ENCODE data around the gene VANGL2. TPM values are rescaled to one million over a fixed set of nuclear protein-coding genes. Genes with fewer than 3 reads are reported as not detected.

The VANGL2 gene
- total RNA-seq, 4 donors from 2014 or later: 0.26 to 1.2 (median 0.78) TPM; not detected in 1

DNA sequence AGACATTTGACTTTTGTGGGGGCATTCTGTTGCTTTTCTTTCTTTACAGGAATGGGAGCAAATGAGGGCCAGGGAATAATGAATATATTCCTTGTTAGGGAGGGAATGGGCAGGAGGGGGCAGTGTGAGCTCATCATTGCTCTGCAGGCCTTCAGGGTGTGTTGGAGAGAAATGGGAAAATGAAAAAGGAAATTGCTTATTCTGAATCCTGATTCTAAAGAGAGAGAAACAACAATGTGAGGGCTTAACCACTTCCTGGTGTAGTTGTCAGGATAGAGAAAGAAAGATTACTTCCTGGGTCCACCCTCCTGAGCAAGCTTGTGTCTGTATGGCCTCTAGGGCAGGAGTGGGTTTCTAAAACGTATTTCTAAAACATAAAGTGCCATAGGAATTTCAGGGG is 28.3 kb downstream of the VANGL2 start:
- H3K27ac ChIP-seq: no peak overlapping the region
- no peaks in the 10 kb centered on the region for H3K9me3 ChIP-seq
- in situ Hi-C loops (cut with MboI; ENCODE audit: low sequenced_read_pairs in 4 of 4) (loop anchor here in 2 of 4 donors (10.0 kb wide), 1 partner anchor 186 kb away; no protein-coding TSS in a partner anchor), intact Hi-C loops (cut with DNase I; ENCODE audit: low total_unique reads) (loop anchor here (2.0 kb wide), 1 partner anchor 178 kb away; no protein-coding TSS in a partner anchor)
- H3K36me3 ChIP-seq: no peaks in the 10 kb centered on the region
- no peak overlapping the region for H3K4me3 ChIP-seq
- peak in 1 of 2 donors; percentile 41 for ATAC-seq
- H3K4me1 ChIP-seq: no peaks in the 10 kb centered on the region
- no peak for TF ChIP-seq POLR2A (IDR thresholded peaks at IDR 0.05)
- TF ChIP-seq, protein P1, sequence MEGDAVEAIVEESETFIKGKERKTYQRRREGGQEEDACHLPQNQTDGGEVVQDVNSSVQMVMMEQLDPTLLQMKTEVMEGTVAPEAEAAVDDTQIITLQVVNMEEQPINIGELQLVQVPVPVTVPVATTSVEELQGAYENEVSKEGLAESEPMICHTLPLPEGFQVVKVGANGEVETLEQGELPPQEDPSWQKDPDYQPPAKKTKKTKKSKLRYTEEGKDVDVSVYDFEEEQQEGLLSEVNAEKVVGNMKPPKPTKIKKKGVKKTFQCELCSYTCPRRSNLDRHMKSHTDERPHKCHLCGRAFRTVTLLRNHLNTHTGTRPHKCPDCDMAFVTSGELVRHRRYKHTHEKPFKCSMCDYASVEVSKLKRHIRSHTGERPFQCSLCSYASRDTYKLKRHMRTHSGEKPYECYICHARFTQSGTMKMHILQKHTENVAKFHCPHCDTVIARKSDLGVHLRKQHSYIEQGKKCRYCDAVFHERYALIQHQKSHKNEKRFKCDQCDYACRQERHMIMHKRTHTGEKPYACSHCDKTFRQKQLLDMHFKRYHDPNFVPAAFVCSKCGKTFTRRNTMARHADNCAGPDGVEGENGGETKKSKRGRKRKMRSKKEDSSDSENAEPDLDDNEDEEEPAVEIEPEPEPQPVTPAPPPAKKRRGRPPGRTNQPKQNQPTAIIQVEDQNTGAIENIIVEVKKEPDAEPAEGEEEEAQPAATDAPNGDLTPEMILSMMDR (IDR thresholded peaks at IDR 0.05 in 4 of 5, conservative IDR thresholded peaks at IDR 0.05 in 1 of 5): peak in 3 of 5 experiments; percentile 11 to 33 (median 17)
- no peak for DNase-seq
- H3K27me3 ChIP-seq: no peaks in the 10 kb centered on the region

DNA sequence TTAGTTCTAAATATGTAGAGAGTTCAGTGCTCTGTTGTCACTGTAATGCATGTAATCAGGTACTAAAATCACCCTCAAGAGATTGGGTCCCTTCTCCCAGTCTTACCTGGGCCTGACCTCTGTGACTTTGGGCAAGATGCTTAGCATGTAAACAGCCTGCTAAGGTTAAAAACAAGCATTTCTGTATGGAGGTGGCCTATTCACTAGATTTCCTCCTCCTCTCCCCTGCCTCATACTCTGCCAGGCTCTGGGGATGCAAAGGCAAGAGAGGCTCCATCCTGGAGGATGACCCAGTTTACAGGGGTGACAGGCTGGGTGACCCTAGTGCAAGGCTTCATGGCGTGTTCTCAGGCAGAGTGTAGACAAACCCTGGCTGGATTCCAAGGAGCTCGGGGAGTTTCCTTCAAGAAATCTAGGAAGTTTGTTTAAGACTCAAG is 28.8 kb downstream of the VANGL2 start:
- DNase-seq (no peak), ATAC-seq (no peak)
- H3K27me3 ChIP-seq: no peaks in the 10 kb centered on the region
- intact Hi-C loops (cut with DNase I; ENCODE audit: low total_unique reads): loop anchor here (2.0 kb wide), 1 partner anchor 178 kb away; no protein-coding TSS in a partner anchor
- no peak overlapping the region for H3K27ac ChIP-seq
- H3K9me3 ChIP-seq: no peaks in the 10 kb centered on the region
- no peaks in the 10 kb centered on the region for H3K36me3 ChIP-seq
- in situ Hi-C loops (cut with MboI; ENCODE audit: low sequenced_read_pairs in 4 of 4): loop anchor here in 2 of 4 donors (10.0 kb wide), 1 partner anchor 186 kb away; no protein-coding TSS in a partner anchor
- no peak overlapping the region for H3K4me3 ChIP-seq
- H3K4me1 ChIP-seq: no peaks in the 10 kb centered on the region
- no peak for TF ChIP-seq POLR2A (IDR thresholded peaks at IDR 0.05)
- TF ChIP-seq, protein P1 (IDR thresholded peaks at IDR 0.05 in 4 of 5, conservative IDR thresholded peaks at IDR 0.05 in 1 of 5): no peak

DNA sequence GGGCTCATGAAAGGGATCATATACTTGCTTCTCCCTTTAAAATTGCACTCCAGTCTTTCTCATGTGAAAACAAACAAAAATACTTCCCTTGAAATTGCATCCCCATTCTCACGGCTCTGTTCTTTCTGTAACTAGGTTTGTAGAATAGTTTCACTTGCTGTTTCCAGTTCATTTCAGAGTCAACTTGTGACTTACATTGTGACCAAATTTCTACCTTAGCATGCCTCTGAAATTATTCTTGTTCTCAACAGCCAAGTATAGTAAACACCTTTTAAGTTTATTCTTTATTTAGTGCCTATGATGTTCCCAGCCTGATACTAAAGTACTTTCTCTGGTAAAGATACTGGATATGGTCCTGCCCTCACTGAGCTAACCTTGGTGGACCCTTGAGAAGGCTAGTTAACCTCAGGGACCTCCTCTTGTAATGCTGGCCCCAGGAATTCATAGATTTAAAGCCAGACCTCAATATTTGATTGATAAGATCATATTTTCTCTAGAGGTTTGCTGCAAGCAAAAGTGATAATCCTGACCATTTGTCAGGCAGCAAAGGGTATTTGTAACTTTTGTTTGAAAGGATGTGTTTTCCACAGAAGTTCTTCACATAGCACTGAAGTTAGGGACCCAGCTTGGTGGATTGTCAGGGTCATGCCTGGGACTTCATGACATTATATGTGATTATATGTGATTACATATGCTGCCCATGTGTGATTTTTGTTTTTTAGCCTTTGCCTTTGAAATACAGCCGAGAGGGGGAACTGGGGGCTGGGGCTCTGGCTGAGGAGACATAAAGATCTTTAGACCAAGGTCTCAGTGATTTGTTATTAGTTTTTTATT is 29.6 kb downstream of the VANGL2 start:
- no peak for DNase-seq
- in situ Hi-C loops (cut with MboI; ENCODE audit: low sequenced_read_pairs in 4 of 4): loop anchor here in 2 of 4 donors (10.0 kb wide), 1 partner anchor 185 kb away; no protein-coding TSS in a partner anchor
- intact Hi-C loops (cut with DNase I; ENCODE audit: low total_unique reads): loop anchor here (2.0 kb wide), 1 partner anchor 177 kb away; no protein-coding TSS in a partner anchor

DNA sequence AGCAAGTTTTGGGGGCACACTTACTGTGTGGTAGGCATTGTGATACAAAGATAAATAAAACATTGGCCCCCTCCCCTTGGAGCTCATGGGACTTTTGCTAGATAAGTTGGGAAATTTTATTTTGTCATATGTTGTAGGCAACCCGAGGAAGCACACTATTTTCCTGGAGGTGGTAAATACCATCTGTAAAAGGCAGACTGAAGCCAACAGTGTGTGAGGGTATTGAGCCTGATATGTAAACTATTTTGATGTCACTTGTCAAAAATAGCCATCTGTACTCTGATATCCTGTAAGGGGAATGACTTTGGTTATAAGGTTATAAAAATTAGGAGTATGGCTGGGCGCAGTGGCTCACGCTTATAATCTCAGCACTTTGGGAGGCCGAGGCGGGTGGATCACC is 30.6 kb downstream of the VANGL2 start:
- Histone ChIP-seq H3K9me3 (no peaks in the 10 kb centered on the region), H3K27ac (no peak overlapping the region), H3K4me3 (no peak overlapping the region), H3K36me3 (no peaks in the 10 kb centered on the region), H3K4me1 (no peaks in the 10 kb centered on the region), H3K27me3 (no peaks in the 10 kb centered on the region)
- intact Hi-C loops (cut with DNase I; ENCODE audit: low total_unique reads) (no loop called here), in situ Hi-C loops (cut with MboI; ENCODE audit: low sequenced_read_pairs in 4 of 4) (no loop called here)
- DNase-seq (no peak), ATAC-seq (no peak)
- TF ChIP-seq, protein P1 (IDR thresholded peaks at IDR 0.05 in 4 of 5, conservative IDR thresholded peaks at IDR 0.05 in 1 of 5): no peak
- TF ChIP-seq POLR2A (IDR thresholded peaks at IDR 0.05): no peak

More for the DNA sequence above, 29.6 kb downstream of the VANGL2 start:
- Histone ChIP-seq H3K27me3 (no peaks in the 10 kb centered on the region), H3K27ac (no peak overlapping the region), H3K9me3 (no peaks in the 10 kb centered on the region), H3K36me3 (no peaks in the 10 kb centered on the region), H3K4me3 (no peak overlapping the region), H3K4me1 (no peaks in the 10 kb centered on the region)
- TF ChIP-seq POLR2A (IDR thresholded peaks at IDR 0.05): no peak
- TF ChIP-seq, protein P1 (IDR thresholded peaks at IDR 0.05 in 4 of 5, conservative IDR thresholded peaks at IDR 0.05 in 1 of 5): no peak
- no peak for ATAC-seq

Data from gastrocnemius medialis (tissue), 4 donors.